Gastroesophageal sphincter (tissue), 4 donors: ENCODE data around the gene CENPB. TPM values are rescaled to one million over a fixed set of nuclear protein-coding genes. Genes with fewer than 3 reads are reported as not detected.
A peak's percentile ranks its signal among the peaks of the same experiment; 100 is the strongest.

ENCODE experiments used
- ATAC-seq: fragments of 150-250 bp; one replicate; pipeline ENCODE4 v1.9.1; 2016; ENCODE audit warnings: mild to moderate bottlenecking, moderate library complexity
- H3K27ac ChIP-seq, 4 donors: fragments of 200-600 bp; sonication (generic) in 3 of 4; 1 replicate in 3 of 4; 2 replicates in 1 of 4; pipeline ENCODE4 v1.5.1; 2016 to 2019
- H3K27me3 ChIP-seq: fragments of 200-600 bp; sonication (generic); one replicate; pipeline ENCODE4 v1.5.1; 2019
- H3K36me3 ChIP-seq, 2 donors: fragments of 200-600 bp; sonication (generic); one replicate each; pipeline ENCODE4 v1.5.1; 2019; ENCODE audit warnings: control low read depth in 1 of 2
- H3K4me1 ChIP-seq, 3 donors: fragments of 200-600 bp; sonication (generic); 1 replicate in 2 of 3; 2 replicates in 1 of 3; pipeline ENCODE4 v1.5.1; 2016 to 2019; ENCODE audit warnings: control low read depth in 2 of 3
- H3K4me3 ChIP-seq, 2 donors: fragments of 200-600 bp; sonication (generic); one replicate each; pipeline ENCODE4 v1.5.1; 2019; ENCODE audit warnings: mild to moderate bottlenecking in 1 of 2, moderate library complexity in 1 of 2
- H3K9me3 ChIP-seq, 3 donors: fragments of 200-600 bp; sonication (generic); one replicate each; pipeline ENCODE4 v1.5.1; 2017 to 2019; ENCODE audit warnings: control low read depth in 2 of 3
- EP300 ChIP-seq: sonication (generic); formaldehyde crosslinking; IDR thresholded peaks from one replicate; pipeline ENCODE4 v1.6.1; 2017; ENCODE audit warnings: antibody characterized with exemption, mild to moderate bottlenecking
- POLR2A ChIP-seq, 2 donors: fragments of 450-650 bp; IDR thresholded peaks; one replicate each; pipeline ENCODE4 v1.6.1; 2017; ENCODE audit warnings: antibody characterized with exemption in 2 of 2, mild to moderate bottlenecking in 2 of 2, moderate library complexity in 1 of 2
- POLR2AphosphoS5 ChIP-seq: sonication (generic); formaldehyde crosslinking; IDR thresholded peaks from one replicate; pipeline ENCODE4 v1.6.1; 2017; ENCODE audit warnings: antibody characterized with exemption
- WGBS, 2 donors: methylation state at CpG; one replicate each; pipeline ENCODE4 v1.1.5; 2018; ENCODE audit warnings: low coverage in 1 of 2; 5-methylcytosine and 5-hydroxymethylcytosine counted together
- total RNA-seq, 4 donors: library from RNA; depleted of rRNA; stranded (reverse); fragments of >200 nt; gene quantifications; one replicate each; pipeline ENCODE4 v1.1.0, GENCODE V29; 2016
- TF ChIP-seq, protein P1 (sequence below), 4 experiments: fragments of 200-600 bp in 2 of 4; fragments of 450-650 bp in 2 of 4; sonication (generic) in 1 of 4; IDR thresholded peaks; one replicate each; pipeline ENCODE4 v1.5.1; 2017 to 2019; ENCODE audit warnings: antibody characterized with exemption in 4 of 4, mild to moderate bottlenecking in 2 of 4, moderate library complexity in 2 of 4

CENPB gene
- total RNA-seq, 4 donors from 2014 or later, result 134 to 200 (median 139) TPM

DNA sequence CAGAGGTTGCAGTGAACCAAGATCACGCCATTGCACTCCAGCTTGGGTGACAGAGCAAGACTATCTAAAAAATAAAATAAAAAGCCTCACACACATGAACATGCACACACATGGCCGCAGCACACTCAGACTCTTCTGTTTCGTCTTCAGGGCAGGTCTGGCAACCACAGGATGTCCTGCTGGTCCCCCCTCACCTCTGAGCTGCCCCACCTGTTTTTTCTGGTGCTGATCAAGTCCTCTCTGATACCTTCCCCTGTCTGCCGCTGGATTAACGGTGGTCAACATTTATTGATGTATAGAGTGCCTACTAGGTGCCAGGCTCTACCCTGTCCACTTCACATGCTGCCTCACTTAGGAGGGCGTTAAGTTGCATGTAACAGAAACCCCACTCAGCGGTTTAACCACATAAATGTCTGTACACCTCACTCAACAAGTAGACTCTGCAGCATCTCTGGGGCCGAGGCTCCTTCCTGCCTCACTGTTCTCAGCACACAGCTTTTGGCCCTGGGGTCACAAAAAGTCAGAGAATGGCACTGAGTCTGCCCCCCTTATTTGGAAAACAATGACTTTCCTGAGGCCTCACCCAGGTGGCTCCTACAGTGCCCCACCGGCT is 29.3 kb upstream of the CENPB start:
- Histone ChIP-seq H3K4me1 (peaks cover 4 to 50% (median 25%) of the 10 kb centered on the region in 3 donors), H3K27ac (no peak overlapping the region), H3K27me3 (no peaks in the 10 kb centered on the region), H3K4me3 (no peak overlapping the region), H3K36me3 (no peaks in the 10 kb centered on the region), H3K9me3 (no peaks in the 10 kb centered on the region)
- ATAC-seq, result no peak
- TF ChIP-seq POLR2A (IDR thresholded peaks at IDR 0.05) (no peak), POLR2AphosphoS5 (no peak), EP300 (no peak)
- TF ChIP-seq, protein P1, sequence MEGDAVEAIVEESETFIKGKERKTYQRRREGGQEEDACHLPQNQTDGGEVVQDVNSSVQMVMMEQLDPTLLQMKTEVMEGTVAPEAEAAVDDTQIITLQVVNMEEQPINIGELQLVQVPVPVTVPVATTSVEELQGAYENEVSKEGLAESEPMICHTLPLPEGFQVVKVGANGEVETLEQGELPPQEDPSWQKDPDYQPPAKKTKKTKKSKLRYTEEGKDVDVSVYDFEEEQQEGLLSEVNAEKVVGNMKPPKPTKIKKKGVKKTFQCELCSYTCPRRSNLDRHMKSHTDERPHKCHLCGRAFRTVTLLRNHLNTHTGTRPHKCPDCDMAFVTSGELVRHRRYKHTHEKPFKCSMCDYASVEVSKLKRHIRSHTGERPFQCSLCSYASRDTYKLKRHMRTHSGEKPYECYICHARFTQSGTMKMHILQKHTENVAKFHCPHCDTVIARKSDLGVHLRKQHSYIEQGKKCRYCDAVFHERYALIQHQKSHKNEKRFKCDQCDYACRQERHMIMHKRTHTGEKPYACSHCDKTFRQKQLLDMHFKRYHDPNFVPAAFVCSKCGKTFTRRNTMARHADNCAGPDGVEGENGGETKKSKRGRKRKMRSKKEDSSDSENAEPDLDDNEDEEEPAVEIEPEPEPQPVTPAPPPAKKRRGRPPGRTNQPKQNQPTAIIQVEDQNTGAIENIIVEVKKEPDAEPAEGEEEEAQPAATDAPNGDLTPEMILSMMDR (IDR thresholded peaks at IDR 0.05), result no peak
- WGBS, 2 donors, result 85 to 86% methylated on average over 4 to 6 of the region's 9 CpGs

DNA sequence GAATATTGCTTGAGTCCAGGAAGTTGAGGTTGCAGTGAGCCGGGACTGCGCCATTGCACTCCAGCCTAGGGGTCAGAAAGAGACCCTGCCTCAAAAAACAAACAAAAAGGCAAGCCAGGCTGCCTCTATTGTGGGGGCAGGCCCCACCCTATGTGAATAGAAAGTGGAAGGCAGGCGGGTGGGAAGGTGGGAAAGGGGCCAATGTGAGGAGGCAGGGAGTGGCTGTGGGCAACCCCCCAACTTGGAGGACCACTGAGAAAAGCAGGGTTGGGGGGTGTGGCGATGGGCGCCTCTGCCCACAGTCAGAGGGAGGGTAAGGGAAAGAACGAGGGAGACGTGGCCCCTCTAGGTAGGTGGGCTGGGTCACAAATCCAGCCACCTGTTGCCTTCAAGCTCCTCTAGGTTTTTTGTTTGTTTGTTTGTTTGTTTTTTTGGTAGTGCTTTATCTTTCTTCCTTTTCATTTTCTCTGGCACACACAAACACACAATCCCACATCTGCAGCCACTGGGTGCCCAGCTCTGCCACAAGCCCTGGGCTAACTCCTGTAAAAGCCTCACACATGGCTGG is 28.5 kb upstream of the CENPB start:
- Histone ChIP-seq H3K36me3 (no peaks in the 10 kb centered on the region), H3K9me3 (no peaks in the 10 kb centered on the region), H3K4me1 (peaks cover 4 to 56% (median 26%) of the 10 kb centered on the region in 3 donors), H3K27me3 (no peaks in the 10 kb centered on the region), H3K4me3 (no peak overlapping the region), H3K27ac (no peak overlapping the region)
- 80 to 84% methylated on average over 2 to 6 of the region's 7 CpGs for WGBS, 2 donors
- TF ChIP-seq, protein P1 (IDR thresholded peaks at IDR 0.05), result no peak
- no peak for TF ChIP-seq POLR2A (IDR thresholded peaks at IDR 0.05)
- no peak for TF ChIP-seq POLR2AphosphoS5
- TF ChIP-seq EP300, result no peak
- no peak for ATAC-seq

DNA sequence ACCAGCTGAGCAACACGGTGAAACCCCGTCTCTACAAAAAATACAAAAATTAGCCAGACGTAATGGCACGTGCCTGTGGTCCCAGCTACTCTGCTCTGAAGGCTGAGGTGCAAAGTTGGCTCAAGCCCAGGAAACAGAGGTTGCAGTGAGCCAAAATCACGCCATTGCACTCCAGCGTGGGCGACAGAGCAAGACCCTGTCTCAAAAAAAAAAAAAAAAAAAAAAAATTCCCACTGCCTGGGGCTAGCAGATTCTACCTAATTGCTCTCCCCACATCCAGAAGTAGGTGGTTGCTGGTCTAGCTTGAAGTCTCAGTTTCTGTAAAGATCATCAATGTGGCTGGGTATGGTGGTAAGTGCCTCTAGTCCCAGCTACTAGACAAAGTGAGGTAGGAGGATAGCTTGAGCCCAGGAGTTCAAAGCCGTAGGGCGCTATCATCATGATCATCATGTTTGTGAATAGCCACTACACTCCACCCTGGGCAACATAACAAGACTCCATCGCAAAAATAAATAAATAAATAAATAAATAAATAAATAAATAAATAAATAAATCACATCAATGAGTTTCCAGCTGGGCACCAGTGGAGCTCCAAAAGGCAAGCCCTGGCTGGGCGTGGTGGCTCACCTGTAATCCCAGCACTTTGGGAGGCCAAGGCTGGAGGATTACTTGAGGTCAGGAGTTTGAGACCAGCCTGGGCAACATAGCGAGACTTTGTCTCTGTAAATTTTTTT is 27.5 kb upstream of the CENPB start:
- Histone ChIP-seq H3K4me3 (no peak overlapping the region), H3K4me1 (peaks cover 4 to 53% (median 23%) of the 10 kb centered on the region in 3 donors), H3K9me3 (no peaks in the 10 kb centered on the region), H3K36me3 (no peaks in the 10 kb centered on the region), H3K27ac (peak overlapping the region in 3 of 4 donors; percentile 86 to 96 (median 91)), H3K27me3 (no peaks in the 10 kb centered on the region)
- TF ChIP-seq POLR2AphosphoS5, result no peak
- no peak for TF ChIP-seq POLR2A (IDR thresholded peaks at IDR 0.05)
- no peak for TF ChIP-seq EP300
- TF ChIP-seq, protein P1 (IDR thresholded peaks at IDR 0.05), result no peak
- no peak for ATAC-seq
- 86 to 100% methylated on average over 2 to 3 of the region's 12 CpGs for whole genome bisulfite sequencing, 2 donors

DNA sequence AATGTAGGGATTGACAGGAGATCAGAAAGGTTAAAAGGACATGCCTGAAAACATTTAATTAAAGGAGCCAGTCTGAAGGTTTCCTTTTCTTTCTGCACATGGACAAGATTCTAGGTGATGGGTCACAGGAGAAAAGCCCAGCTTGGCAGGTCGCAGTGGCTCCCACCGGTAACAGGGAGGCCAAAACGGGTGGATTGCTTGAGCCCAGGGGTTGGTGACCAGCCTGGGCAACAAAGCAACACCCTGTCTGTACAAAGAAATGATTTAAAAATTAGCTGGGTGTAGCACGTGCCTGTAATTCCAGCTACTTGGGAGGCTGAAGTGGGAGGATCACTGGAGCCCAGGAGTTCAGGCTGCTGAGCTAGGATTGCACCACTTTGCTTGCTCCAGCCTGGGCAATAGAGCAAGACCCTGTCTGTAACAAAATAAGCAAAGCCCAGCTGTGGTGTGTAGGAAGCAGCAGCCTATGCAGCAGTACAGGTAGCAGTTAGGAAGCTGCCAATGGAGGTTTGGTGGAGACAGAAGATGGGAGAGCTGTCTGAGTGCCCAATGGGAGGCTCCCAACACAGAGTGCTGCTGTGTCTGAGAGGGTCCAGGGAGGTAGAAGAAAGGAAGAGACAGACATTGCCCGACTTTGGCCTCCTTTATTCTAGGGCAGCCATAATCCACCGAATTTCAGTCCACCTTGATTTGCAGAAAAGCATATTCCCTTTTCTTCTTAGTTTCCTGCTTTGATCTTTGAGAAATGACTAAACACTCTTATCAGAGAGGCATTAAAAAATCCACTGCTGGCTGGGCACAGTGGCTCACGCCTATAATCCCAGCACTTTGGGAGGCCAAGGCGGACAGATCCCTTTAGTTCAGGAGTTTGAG is 26.7 kb upstream of the CENPB start:
- Histone ChIP-seq H3K27me3 (no peaks in the 10 kb centered on the region), H3K4me3 (no peak overlapping the region), H3K27ac (peak overlapping the region; percentile 1 to 96 (median 88)), H3K9me3 (no peaks in the 10 kb centered on the region), H3K36me3 (no peaks in the 10 kb centered on the region), H3K4me1 (peaks cover 4 to 53% (median 20%) of the 10 kb centered on the region in 3 donors)
- WGBS, 2 donors, result 45 to 60% methylated on average over 6 of the region's 8 CpGs
- TF ChIP-seq EP300 (no peak), POLR2AphosphoS5 (no peak), POLR2A (IDR thresholded peaks at IDR 0.05) (no peak)
- TF ChIP-seq, protein P1 (IDR thresholded peaks at IDR 0.05), result no peak
- no peak for ATAC-seq
